ENCODE measurements around the gene KIF19.

DNA sequence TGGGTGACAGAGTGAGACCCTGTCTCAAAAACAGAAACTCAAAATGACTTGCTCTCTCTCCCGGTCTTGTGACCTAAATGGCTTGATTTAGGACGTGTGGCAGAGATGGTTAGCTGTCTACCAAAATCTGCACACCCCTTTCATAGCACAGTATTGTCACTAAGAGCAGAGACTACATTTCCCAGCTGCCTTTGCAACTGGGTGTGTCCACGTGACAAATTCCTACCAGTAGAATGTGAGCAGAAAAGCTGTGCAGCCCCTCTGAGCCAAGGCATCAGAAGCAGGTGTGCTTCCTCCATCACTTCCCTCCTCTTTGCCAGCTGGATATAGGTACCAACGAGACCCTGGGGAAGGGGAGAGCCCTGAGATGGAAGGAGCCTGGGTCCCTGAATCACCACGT is 66.8 kb downstream of the KIF19 start:
- TF ChIP-seq CTCF (IDR thresholded peaks at IDR 0.05) (no peak), POLR2A (IDR thresholded peaks at IDR 0.05) (no peak)

Measured in heart left ventricle (tissue), 13 donors.